Lower leg skin (tissue), 3 donors: Measurements from ENCODE around the gene ZNF45.

ENCODE experiments used
- POLR2A ChIP-seq, 2 donors: fragments of 450-650 bp; IDR thresholded peaks; one replicate each; pipeline ENCODE4 v1.6.1; 2016 to 2017; ENCODE audit warnings: antibody characterized with exemption in 2 of 2, mild to moderate bottlenecking in 1 of 2, moderate library complexity in 1 of 2
- TF ChIP-seq, protein P1 (sequence below), 3 donors: fragments of 450-650 bp; IDR thresholded peaks; one replicate each; pipeline ENCODE4 v1.5.1; 2016; ENCODE audit warnings: antibody characterized with exemption in 3 of 3, mild to moderate bottlenecking in 3 of 3, moderate library complexity in 2 of 3

DNA sequence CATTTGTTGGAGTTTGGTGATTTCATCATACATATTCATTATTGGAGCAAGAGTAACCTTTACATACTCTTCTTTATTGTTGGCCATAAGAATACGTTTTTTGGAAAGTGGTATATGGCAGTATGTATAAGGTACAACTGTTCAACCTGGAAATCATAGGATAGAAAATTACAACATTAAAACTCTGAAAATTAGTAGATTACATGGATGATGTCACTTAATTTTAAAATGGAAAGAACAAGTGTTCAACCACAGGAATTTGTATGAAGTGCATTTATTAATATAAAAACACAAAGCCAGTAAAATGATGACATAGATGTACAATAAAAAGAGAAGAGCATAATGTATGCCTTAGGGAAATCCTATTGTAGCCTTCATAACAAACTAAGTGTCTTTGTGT lies 41.6 kb upstream of the ZNF45 start:
- TF ChIP-seq, protein P1, sequence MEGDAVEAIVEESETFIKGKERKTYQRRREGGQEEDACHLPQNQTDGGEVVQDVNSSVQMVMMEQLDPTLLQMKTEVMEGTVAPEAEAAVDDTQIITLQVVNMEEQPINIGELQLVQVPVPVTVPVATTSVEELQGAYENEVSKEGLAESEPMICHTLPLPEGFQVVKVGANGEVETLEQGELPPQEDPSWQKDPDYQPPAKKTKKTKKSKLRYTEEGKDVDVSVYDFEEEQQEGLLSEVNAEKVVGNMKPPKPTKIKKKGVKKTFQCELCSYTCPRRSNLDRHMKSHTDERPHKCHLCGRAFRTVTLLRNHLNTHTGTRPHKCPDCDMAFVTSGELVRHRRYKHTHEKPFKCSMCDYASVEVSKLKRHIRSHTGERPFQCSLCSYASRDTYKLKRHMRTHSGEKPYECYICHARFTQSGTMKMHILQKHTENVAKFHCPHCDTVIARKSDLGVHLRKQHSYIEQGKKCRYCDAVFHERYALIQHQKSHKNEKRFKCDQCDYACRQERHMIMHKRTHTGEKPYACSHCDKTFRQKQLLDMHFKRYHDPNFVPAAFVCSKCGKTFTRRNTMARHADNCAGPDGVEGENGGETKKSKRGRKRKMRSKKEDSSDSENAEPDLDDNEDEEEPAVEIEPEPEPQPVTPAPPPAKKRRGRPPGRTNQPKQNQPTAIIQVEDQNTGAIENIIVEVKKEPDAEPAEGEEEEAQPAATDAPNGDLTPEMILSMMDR (IDR thresholded peaks at IDR 0.05) = no peak
- no peak for TF ChIP-seq POLR2A (IDR thresholded peaks at IDR 0.05)
